Gastrocnemius medialis (tissue), 4 donors: ENCODE measurements around the gene TXK.

Experiments
- CTCF ChIP-seq, 5 experiments: fragments of 450-650 bp in 3 of 5; fragments of 200-600 bp in 2 of 5; sonication (generic) in 2 of 5; IDR thresholded peaks in 4 of 5; conservative IDR thresholded peaks in 1 of 5; 1 replicate in 4 of 5; 2 replicates in 1 of 5; pipeline ENCODE4 v1.5.1; 2016 to 2019; ENCODE audit warnings: antibody characterized with exemption in 5 of 5, mild to moderate bottlenecking in 3 of 5, moderate library complexity in 3 of 5
- POLR2A ChIP-seq, 2 donors: fragments of 450-650 bp; IDR thresholded peaks; one replicate each; pipeline ENCODE4 v1.6.1; 2017; ENCODE audit warnings: antibody characterized with exemption in 2 of 2, mild to moderate bottlenecking in 2 of 2, moderate library complexity in 2 of 2

DNA sequence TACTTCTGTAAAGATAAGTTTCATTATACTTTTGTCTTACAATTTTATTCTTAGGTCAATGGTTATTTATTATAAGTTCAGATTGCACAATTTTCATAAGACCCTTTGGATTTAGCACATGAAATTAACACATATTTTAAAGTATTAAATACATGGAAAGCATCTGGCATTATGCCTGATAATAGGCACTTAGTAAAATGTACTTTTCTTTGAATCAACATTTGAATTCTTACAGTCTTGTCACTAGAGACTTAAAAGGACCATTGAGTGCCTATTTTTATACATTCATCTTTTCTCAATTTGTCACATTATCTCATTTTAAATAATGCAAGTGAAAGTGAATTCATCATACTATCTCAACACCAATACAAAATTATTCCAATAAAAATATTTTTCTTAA, 94.5 kb downstream of the TXK start:
- no peak for TF ChIP-seq POLR2A (IDR thresholded peaks at IDR 0.05)
- no peak for TF ChIP-seq CTCF (IDR thresholded peaks at IDR 0.05 in 4 of 5, conservative IDR thresholded peaks at IDR 0.05 in 1 of 5)
